ENCODE data around the gene RHCE.

GRCh38 chr1:25460020-25460419 is 39.4 kb upstream of the RHCE start:
- TF ChIP-seq GATA3 (IDR thresholded peaks at IDR 0.05; ENCODE audit: low read depth, low read length) (no peak), GATA2 (IDR thresholded peaks at IDR 0.05; ENCODE audit: low read depth, low read length) (no peak)
